Astrocyte of the spinal cord (primary cell): Measurements from ENCODE around the gene TMEM179B.

ENCODE experiments used
- DNase-seq: peaks from one replicate; pipeline ENCODE4 v3.0.0; 2011; ENCODE audit warnings: low read depth, low spot score
- H3K4me3 ChIP-seq: 2 replicates; pipeline ENCODE4 v1.5.1; 2011; ENCODE audit warnings: low read depth, mild to moderate bottlenecking, low read length, moderate library complexity
- CTCF ChIP-seq: IDR thresholded peaks from 2 replicates; pipeline ENCODE4 v1.5.1; 2012; ENCODE audit warnings: low read depth, mild to moderate bottlenecking, low read length, inconsistent platforms
- in situ Hi-C: cut with HindIII; loops from 2 replicates; pipeline ENCODE4 v1.10.0; 2017; ENCODE audit warnings: low sequenced_read_pairs

The TMEM179B gene

GRCh38 chr11:62791501-62792201 is 4.4 kb downstream of the TMEM179B start, which contains the start of gene TMEM223:
TSS of gene TMEM223 (minus strand) at chr11:62792006. CDS start at chr11:62791994, 12 bp downstream.
- TF ChIP-seq CTCF, result no peak
- DNase-seq, result peak; percentile 82
- in situ Hi-C loops, result no loop called here
- H3K4me3 ChIP-seq, result peak within 1 kb of the TSS; percentile 93

GRCh38 chr11:62792202-62792575 is 5.0 kb downstream of the TMEM179B start:
- in situ Hi-C loops, result no loop called here
- DNase-seq, result no peak
- H3K4me3 ChIP-seq, result no peak overlapping the region
- no peak for TF ChIP-seq CTCF

DNA sequence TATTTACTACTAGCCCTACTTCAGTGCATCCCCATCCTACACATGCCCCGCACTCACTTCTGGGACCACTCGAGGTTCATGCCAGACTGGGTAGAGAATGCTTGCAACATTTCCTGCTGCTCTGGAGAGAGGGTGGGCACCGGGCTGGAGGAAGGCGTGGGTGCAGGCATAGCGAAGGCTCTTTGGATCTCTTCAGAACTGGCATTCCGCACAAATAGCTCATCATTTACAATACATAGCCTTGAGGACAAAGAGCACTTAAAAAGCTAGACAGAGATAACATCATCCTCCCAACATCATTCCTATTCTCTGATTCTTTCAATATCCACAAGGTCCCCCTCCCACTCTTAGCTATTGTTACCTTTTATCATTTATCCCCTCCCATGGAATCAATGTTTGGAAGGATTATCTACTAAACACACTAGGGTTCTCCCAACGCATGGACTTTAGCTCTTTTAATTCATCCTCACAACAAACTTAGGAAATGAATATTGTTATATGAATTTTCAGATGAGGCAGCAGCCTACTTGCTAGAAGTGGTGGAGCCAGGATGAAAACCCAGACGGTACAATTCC is 7.1 kb downstream of the TMEM179B start:
- TF ChIP-seq CTCF, result no peak
- no peak for DNase-seq
- no peak overlapping the region for H3K4me3 ChIP-seq
- in situ Hi-C loops, result no loop called here

- in situ Hi-C loops, result no loop called here
- no peak for DNase-seq
- TF ChIP-seq CTCF, result no peak
- no peak overlapping the region for H3K4me3 ChIP-seq
Observed at GRCh38 chr11:62796281-62796680, 9.1 kb downstream of the TMEM179B start.

- no peak overlapping the region for H3K4me3 ChIP-seq
- TF ChIP-seq CTCF, result no peak
- DNase-seq, result no peak
- in situ Hi-C loops, result no loop called here
Observed at GRCh38 chr11:62799486-62799885, 12.3 kb downstream of the TMEM179B start.

- H3K4me3 ChIP-seq, result no peak overlapping the region
- in situ Hi-C loops, result no loop called here
- no peak for DNase-seq
- no peak for TF ChIP-seq CTCF
Observed at GRCh38 chr11:62801071-62801470, 13.9 kb downstream of the TMEM179B start.
